ENCODE measurements around the gene CLDN15.
"Not testable (repeated sequence)": the region's sequence is repeated elsewhere in the genome, so short reads cannot be mapped to it uniquely, and the experiment has no call there.

CLDN15 gene, protein sequence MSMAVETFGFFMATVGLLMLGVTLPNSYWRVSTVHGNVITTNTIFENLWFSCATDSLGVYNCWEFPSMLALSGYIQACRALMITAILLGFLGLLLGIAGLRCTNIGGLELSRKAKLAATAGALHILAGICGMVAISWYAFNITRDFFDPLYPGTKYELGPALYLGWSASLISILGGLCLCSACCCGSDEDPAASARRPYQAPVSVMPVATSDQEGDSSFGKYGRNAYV

DNA sequence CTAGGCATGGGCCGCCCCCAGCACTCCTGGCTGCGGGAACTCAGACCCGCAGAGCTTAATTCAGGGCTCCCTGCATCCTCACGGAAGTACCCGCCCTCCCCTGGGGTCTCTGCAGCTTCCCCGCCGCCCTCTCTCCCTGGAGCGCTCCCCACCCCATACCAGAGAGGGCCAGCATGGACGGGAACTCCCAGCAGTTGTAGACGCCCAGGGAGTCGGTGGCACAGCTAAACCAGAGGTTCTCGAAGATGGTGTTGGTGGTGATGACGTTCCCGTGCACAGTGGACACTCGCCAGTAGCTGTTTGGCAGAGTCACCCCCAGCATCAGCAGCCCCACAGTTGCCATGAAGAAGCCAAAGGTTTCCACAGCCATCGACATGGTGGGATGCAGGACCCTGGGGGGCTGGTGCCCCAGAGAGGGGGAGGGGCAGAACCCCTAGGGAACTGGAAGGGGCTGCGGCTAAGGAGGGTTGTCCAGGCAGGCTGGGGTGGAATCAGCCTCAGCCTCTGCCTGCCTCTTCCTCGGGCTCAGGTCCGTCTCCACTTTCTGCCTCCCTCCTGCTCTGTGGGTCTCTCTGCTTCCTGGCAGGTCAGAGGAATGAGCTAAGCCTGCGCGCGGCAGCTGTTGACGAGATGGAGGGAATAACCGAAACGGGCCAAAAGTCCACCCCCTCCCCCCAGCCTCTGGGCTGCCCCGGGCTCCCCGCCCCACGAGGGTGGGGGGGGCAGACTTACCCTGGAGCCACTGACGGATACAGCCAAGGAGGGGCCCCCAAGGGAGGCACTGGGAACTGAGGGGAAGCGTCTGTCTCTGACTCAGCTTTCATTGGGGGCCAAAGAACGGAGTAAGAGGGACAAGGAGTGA, at the start of gene CLDN15:
Gene CLDN15, minus strand, starts transcription at position 597 of the 862 bp plus-strand sequence. Its CDS starts 221 bp downstream, at position 376.
- Histone ChIP-seq H3K4me3 (ENCODE audit: low read depth in 1 of 2, low read length in 1 of 2) (no peak within 1 kb of the TSS), H3K36me3 (peaks cover 71% of the 10 kb centered on the region), H3K4me1 (ENCODE audit: control insufficient read depth in 1 of 2, insufficient read depth in 1 of 2, low read depth in 1 of 2, low read length in 1 of 2) (peaks cover 26 to 29% of the 10 kb centered on the region in 2 experiments), H3K27me3 (peaks cover 29% of the 10 kb centered on the region), H3K27ac (no peak within 1 kb of the TSS), H3K9me3 (no peaks in the 10 kb centered on the region)
- TF ChIP-seq, protein P1, sequence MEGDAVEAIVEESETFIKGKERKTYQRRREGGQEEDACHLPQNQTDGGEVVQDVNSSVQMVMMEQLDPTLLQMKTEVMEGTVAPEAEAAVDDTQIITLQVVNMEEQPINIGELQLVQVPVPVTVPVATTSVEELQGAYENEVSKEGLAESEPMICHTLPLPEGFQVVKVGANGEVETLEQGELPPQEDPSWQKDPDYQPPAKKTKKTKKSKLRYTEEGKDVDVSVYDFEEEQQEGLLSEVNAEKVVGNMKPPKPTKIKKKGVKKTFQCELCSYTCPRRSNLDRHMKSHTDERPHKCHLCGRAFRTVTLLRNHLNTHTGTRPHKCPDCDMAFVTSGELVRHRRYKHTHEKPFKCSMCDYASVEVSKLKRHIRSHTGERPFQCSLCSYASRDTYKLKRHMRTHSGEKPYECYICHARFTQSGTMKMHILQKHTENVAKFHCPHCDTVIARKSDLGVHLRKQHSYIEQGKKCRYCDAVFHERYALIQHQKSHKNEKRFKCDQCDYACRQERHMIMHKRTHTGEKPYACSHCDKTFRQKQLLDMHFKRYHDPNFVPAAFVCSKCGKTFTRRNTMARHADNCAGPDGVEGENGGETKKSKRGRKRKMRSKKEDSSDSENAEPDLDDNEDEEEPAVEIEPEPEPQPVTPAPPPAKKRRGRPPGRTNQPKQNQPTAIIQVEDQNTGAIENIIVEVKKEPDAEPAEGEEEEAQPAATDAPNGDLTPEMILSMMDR (IDR thresholded peaks at IDR 0.05), result no peak

DNA sequence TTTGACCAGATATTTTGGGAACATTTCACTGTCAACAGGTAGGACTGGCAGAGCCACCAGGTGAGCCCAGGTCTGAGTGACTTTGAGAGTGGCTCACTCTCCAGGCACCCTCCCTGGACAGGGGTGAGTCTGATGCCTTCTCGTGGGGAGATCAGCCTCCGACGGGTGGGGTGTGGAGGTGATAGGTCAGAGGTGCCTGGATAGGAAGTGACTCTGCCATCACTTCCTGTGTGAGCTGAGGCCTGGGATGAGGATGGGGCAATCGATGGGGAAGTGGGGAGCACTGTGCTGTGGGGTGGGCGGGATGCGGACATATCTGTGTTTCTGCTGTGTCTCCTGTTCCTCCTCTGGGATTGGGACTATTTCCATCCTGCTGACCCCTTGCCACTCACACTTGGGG, 49.4 kb upstream of the CLDN15 start:
- H3K4me3 ChIP-seq (ENCODE audit: low read depth in 1 of 2, low read length in 1 of 2), result no peak overlapping the region
- peaks cover 24% of the 10 kb centered on the region for H3K27me3 ChIP-seq

DNA sequence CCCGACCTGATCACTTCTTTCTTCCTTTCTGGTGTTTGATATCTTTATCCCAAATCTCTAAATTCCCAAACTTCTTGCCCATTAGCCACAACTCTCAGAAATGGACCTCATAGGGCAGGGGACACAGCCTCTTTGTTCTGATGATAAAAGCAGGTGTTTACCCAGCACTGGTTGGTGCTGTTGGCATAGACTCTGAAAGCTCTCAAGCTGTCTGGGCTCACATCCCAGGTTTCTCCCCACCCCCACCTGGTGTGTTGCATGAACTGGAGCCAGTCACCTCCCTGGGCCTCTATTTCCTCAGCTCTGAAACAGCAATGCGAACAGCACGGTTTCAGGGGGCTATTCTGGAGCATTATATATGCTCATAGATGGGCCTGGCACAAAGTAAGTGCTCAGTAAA, 48.3 kb upstream of the CLDN15 start:
- H3K27ac ChIP-seq, result not testable (repeated sequence)

More for the DNA sequence above, 49.4 kb upstream of the CLDN15 start:
- Histone ChIP-seq H3K4me1 (ENCODE audit: control insufficient read depth in 1 of 2, insufficient read depth in 1 of 2, low read depth in 1 of 2, low read length in 1 of 2) (peaks cover 4 to 6% of the 10 kb centered on the region in 2 experiments), H3K9me3 (no peaks in the 10 kb centered on the region), H3K27ac (no peak overlapping the region), H3K36me3 (no peaks in the 10 kb centered on the region)
- TF ChIP-seq, protein P1 (IDR thresholded peaks at IDR 0.05), result no peak

DNA sequence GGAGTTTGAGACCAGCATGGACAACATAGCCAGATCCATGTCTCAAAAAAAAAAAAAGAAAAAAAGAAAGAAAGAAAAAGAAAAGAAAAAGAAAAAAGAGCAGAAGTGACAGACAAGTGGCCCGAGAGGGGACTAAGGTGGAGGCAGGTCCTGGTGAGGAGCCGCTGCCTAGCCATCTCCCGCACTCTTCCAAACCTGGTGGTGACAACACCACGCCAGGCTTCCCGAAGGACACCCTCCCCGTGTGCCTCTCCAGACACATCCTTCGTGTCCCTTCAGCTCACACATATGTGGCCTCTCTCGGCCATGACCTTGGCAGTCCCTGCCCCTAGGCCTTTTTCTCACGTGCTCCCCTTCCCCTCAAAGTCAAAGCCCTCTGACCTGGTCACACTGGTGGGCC, 47.6 kb upstream of the CLDN15 start:
- peaks cover 4 to 6% of the 10 kb centered on the region in 2 experiments for H3K4me1 ChIP-seq (ENCODE audit: control insufficient read depth in 1 of 2, insufficient read depth in 1 of 2, low read depth in 1 of 2, low read length in 1 of 2)
- TF ChIP-seq, protein P1 (IDR thresholded peaks at IDR 0.05), result no peak
- no peaks in the 10 kb centered on the region for H3K9me3 ChIP-seq
- H3K27ac ChIP-seq, result no peak overlapping the region
- no peaks in the 10 kb centered on the region for H3K36me3 ChIP-seq
- H3K27me3 ChIP-seq, result peaks cover 17% of the 10 kb centered on the region
- H3K4me3 ChIP-seq (ENCODE audit: low read depth in 1 of 2, low read length in 1 of 2), result no peak overlapping the region

More for the DNA sequence above, 48.3 kb upstream of the CLDN15 start:
- not testable (repeated sequence) for H3K4me1 ChIP-seq (ENCODE audit: control insufficient read depth in 1 of 2, insufficient read depth in 1 of 2, low read depth in 1 of 2, low read length in 1 of 2); H3K36me3 ChIP-seq; H3K4me3 ChIP-seq (ENCODE audit: low read depth in 1 of 2, low read length in 1 of 2); H3K9me3 ChIP-seq
- H3K27me3 ChIP-seq, result peaks cover 17% of the 10 kb centered on the region

DNA sequence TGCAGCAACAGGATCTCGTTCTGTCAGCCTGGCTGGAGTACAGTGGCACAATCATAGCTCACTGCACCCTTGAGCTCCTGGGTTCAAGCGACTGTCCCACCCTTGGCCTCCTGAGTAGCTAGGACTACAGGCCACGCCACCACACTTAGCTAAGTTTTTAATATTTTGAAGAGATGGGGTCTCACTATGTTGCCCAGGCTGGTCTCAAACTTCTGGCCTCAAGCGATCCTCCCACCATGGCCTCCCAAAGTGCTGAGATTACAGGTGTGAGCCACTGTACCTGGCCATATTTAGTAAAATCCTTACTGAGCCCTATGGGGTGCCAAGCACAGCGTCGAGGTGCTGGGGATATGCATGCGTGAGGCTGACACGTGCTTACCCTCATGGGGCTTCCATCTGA, 43.3 kb upstream of the CLDN15 start:
- H3K4me3 ChIP-seq (ENCODE audit: low read depth in 1 of 2, low read length in 1 of 2); H3K9me3 ChIP-seq; H3K27ac ChIP-seq; H3K36me3 ChIP-seq; H3K4me1 ChIP-seq (ENCODE audit: control insufficient read depth in 1 of 2, insufficient read depth in 1 of 2, low read depth in 1 of 2, low read length in 1 of 2): not testable (repeated sequence)
- peaks cover 21% of the 10 kb centered on the region for H3K27me3 ChIP-seq

DNA sequence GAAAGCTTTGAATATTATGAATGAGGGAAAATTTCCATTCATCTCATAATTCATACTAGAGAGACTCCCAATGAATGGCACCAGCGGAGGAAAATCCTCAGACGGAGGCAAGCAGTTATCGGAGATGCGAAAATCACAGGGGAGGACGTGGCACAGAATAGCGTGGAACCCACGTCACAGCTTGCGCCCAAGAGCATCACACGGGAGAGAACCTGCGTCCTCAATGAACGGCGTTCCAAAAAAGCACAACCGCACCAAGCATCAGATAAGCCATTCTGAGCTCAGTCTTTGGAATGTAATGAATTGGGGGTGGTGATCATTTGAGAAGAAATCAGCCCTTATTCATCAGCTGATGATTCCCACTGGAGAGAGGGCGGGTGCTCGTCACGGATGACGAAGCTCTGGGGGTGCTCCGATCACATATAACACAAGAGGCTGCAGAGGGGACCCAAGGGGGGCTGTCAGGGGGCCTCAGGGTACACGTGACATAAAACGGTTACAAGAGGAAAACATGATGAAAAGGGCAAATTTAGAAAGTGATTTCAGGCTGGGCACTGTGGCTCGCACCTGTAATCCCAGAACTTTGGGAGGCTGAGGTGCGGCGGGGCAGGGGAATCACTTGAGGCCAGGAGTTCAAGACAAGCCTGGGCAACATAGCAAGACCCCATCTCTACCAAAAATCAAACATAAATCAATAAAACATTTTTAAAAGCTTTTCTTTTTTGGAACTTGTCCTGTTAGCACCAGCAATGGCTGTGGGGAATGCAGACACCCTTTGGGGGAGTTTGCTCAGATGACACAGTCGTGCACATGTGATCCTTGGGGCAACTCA, 41.1 kb upstream of the CLDN15 start:
- Histone ChIP-seq H3K4me1 (ENCODE audit: control insufficient read depth in 1 of 2, insufficient read depth in 1 of 2, low read depth in 1 of 2, low read length in 1 of 2) (no peaks in the 10 kb centered on the region), H3K9me3 (no peaks in the 10 kb centered on the region), H3K27me3 (peaks cover 21% of the 10 kb centered on the region), H3K36me3 (no peaks in the 10 kb centered on the region), H3K27ac (no peak overlapping the region), H3K4me3 (ENCODE audit: low read depth in 1 of 2, low read length in 1 of 2) (no peak overlapping the region)
- TF ChIP-seq, protein P1 (IDR thresholded peaks at IDR 0.05), result no peak
